Activated naive CD8-positive, alpha-beta T cell treated with anti-CD3 and anti-CD28 coated beads, Interleukin-2, amount 50 U/mL, for 16 hours (primary cell): Measurements from ENCODE around the gene COPS3.
"Not testable (repeated sequence)": the region's sequence is repeated elsewhere in the genome, so short reads cannot be mapped to it uniquely, and the experiment has no call there.

ENCODE experiments used
- DNase-seq: peaks from one replicate; pipeline ENCODE4 v3.0.0-alpha.2; 2020; ENCODE audit warnings: low read depth, low spot score

COPS3 gene

GRCh38 chr17:17303010-17303846 is 22.2 kb upstream of the COPS3 start, which contains the start of gene NT5M:
TSS of gene NT5M (plus strand) at chr17:17303373. CDS start at chr17:17303551, 178 bp downstream.
- DNase-seq, result peak; percentile 30

- not testable (repeated sequence) for DNase-seq
These were observed 20.6 kb upstream of the COPS3 start for GRCh38 chr17:17301659-17302058.

DNA sequence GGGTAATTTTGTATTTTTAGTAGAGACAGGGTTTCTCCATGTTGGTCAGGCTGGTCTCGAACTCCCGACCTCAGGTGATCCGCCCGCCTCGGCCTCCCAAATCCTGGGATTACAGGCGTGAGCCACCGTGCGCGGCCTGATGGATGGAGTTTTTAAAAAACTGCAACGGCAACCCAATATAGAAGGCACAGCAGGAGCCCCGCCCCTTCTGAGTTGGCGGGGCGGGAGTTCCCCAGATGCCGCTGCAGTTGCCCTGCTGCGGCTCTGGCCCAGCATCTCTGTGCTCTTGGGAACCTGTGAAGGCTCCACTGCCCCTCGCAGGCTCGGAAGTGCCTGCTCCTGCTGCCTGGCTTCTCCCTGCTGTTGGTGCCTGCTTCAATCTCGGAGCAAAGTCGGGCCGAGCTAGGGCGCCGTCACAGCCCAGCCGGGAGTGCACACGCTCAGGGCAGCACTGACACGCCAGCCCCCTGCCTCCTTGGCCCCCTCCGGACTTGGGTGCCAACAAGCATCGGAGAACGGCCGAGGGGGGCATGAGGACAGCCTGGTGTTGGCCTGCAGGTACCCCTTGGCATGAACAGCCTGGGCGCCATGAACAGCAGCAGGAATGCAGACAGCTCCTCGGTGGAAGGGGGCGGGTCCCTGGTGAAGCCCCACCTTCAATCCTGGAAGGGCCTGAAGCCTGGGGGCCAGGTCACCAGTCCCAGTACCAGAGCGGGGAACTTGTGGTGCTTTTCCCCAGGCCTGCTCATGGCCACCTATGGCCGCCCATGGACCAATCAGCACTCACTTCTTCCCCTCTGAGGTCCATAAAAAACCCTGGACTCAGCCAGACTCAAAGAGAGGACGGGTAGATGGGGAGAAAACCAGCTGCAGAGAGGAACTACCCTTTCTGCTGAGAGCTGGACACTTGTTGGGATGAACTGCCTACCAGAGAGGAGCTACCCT is 19.9 kb upstream of the COPS3 start:
- no peak for DNase-seq

- DNase-seq, result no peak
These were observed 17.1 kb upstream of the COPS3 start for GRCh38 chr17:17298108-17298507.

DNA sequence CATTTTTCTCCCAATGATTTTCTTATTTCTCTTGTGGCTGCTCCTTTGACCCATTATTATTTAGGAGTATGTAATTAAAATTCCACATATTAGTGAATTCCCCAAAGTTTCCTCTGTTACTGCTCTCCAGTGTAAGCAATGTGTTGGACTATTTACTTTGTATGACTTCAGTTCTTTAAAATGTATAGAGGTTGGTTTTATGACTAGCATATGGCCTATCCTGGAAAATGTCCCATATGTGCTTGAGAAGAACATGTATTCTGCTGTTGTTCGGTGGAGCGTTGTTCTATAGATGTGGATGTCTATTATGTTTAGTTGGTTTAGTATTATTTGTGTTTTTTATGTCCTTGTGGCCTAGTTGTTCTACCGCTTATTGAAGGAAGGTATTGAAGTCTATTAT is 16.2 kb upstream of the COPS3 start:
- DNase-seq, result no peak

DNA sequence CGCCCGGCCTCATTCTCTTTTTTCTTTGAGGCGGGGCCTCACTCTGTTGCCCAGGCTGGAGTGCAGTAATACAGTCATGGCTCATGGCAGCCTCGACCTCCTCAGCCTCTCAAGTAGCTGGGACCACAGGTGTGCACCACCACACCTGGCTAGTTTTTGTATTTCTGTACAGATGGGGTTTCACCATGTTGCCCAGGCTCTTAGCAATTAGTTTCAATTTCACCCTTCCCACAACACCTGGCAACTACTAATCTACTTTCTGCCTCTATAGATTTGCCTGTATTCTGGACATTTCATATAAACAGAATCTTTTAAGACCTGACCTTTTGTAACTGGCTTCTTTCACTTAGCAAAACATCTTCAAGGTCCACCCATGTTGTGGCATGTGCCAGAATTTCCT is 14.1 kb upstream of the COPS3 start:
- no peak for DNase-seq

DNA sequence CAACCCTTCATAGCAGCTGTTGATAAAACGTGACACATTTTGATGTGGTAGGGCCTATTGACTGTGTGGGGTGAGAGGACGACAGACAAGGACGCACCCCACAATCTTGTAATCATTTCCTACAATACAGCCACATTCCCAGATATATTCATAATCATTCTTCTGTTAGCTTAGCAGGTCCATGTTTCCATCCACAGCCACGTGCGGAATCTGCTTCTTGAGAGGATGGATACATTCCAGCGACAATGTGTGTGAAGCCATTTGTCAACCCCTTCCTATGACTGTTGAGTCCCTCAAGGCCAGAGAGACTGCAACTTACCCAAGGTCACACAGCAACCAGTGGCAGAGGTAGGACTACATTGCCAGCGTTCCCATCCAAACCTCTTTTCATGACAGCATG is 8.7 kb upstream of the COPS3 start:
- no peak for DNase-seq

DNA sequence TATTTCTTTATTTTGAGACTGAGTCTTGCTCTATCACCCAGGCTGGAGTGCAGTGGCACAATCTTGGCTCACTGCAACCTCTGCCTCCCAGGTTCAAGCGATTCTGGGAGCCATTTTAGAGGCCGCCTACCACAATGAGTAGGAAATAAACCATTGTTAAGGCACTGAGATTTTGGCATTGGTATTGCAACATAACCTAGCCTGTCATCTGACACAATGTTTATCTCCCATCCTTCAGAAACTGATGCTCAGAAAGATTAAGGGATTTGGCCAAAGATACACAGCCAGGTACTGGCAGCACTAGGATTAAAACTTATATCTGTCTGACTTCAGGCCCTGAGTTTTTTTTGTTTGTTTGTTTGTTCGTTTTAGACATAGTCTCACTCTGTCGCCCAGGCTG is 8.0 kb upstream of the COPS3 start:
- DNase-seq, result no peak

DNA sequence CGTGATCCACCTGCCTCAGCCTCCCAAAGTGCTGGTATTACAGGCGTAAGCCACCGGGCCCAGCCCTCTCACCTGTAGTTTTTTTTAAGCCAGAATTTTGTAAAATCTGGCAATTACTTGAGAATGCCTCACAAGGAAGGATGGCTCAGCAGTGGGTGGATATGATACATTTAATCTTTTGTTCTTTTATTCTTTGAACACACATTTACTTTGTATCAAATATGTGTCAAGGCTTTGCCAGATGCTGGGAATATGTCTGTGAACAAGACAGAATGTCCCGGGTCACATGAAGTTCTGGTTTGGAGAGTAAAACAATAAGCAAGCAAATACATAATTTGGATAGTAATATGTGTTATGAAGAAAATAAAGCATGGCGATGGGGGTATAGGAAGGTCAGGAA is 4.9 kb upstream of the COPS3 start:
- no peak for DNase-seq

GRCh38 chr17:17279316-17279715 is 1.7 kb downstream of the COPS3 start:
- no peak for DNase-seq

DNA sequence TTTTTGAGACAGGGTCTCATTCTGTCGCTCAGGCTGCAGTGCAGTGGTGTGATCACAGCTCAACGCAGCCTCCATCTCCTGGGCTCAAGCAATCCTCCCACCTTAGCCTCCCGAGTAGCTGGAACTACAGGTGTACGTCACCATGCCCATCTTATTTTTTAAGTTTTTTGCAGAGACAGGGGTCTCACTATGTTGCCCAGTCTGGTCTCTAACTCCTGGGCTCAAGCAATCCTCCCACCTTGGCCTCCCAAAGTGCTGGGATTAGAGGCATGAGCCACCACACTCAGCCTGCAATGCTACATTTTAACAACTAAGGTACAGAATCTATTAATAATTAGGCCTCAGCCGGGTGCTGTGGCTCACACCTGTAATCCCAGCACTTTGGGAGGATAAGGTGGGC is 3.6 kb downstream of the COPS3 start:
- not testable (repeated sequence) for DNase-seq

DNA sequence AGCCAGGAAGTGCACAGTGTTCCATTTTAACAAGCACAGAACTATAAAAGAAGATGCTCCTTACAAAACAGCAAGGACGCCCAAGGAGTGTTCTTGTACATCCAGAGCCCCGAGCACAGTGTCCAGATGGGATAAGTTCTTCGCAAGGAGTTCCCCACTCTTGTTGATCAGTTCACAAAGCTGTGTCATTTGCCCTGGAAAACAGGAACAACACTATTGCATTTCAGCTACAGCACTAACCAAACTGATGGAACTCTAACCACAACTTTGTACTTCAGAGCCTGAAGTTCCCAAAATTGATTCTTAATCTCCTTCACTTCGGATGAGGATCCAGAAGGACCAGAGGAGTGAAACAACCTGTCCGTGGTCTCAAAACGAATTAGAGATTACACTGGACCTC is 5.1 kb downstream of the COPS3 start:
- no peak for DNase-seq

- no peak for DNase-seq
These were observed 10.9 kb downstream of the COPS3 start for GRCh38 chr17:17269926-17270773.

- DNase-seq, result no peak
These were observed 16.6 kb downstream of the COPS3 start for GRCh38 chr17:17264430-17264829.

GRCh38 chr17:17258998-17259397 is 22.0 kb downstream of the COPS3 start:
- no peak for DNase-seq

DNA sequence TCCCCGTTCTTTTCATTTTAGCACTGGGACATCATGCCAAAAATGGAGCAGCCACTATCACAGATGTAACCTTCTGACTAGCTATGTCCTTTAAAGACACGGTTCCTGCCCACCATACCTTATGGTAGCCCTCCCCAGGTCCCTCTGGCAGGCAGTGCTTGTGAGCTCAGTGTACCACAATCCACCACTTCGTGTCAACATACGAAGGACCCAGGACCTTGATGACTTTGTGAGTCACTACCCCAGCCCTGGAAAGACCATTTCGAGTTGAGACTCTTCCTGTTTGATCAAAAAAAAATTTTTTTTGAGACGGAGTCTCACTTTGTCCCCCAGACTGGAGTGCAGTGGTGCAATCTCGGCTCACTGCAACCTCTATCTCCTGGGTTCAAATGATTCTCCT is 23.0 kb downstream of the COPS3 start:
- no peak for DNase-seq

DNA sequence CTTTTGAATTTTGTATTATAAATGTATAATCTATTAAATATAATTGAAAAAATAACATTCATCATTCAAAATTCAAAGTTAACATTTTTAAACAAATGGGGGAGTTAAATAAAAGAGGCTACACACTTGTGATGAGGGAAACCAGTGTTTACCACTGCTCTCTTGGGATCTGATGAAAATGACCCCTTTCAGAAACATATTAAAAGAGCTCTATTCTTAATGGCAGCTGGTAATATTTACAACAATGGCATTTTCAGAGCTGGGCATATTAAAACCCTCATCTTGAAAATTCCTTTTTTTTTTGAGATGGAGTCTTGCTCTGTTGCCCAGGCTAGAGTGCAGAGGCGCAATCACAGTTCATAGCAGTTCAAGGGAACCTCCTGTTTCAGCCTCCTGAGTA is 24.7 kb downstream of the COPS3 start:
- no peak for DNase-seq

DNA sequence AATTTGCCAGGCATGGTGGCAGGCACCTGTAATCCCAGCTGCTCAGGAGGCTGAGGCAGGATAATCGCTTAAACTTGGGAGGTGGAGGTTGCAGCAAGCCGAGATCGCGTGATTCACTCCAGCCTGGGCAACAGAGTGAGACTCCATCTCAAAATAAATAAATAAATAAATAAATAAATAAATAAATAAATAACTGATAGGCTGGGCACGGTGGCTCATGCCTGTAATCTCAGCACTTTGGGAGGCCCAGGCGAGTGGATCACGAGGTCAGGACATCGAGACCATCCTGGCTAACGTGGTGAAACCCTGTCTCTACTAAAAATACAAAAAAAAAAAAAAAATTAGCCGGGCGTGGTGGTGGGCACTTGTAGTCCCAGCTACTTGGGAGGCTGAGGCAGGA is 25.4 kb downstream of the COPS3 start:
- DNase-seq, result not testable (repeated sequence)

- no peak for DNase-seq
These were observed 27.0 kb downstream of the COPS3 start for GRCh38 chr17:17254036-17254435.

- no peak for DNase-seq
These were observed 27.6 kb downstream of the COPS3 start for GRCh38 chr17:17253406-17253805.

DNA sequence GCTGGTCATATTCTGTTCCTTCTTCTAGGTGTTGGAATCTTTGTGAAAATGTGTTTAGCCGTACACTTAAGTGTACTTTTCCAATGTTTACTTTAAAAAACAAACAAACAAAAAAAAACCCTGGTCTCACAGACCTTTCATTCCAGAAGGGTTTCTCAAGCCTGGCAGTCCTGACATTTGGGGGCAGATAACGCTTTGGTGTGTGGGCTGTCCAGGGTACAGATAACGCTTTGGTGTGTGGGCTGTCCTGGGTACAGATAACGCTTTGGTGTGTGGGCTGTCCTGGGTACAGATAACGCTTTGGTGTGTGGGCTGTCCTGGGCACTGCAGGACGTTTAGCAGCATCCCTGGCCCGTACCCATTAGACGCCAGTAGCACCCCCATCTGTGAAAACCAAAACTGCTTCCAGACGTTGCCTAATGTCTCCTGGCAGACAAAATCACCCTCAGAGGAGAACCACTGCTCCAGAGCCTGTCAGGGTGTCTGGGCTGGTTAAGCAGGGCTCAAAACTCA is 28.8 kb downstream of the COPS3 start:
- DNase-seq, result no peak
